IMR-90 (cell line): ENCODE results near the gene MGAT5. TPM values are rescaled to one million over a fixed set of nuclear protein-coding genes. Genes with fewer than 3 reads are reported as not detected.

Experiments
- ATAC-seq: fragments of 200-7000 bp; cut with Tn5 transposase; 2 replicates; pipeline ENCODE4 v1.9.1; 2020; ENCODE audit warnings: low read depth, mild to moderate bottlenecking, moderate library complexity
- BruUV-seq: library from RNA; stranded (reverse); fragments of 400-500 nt; replicated peaks from 2 replicates; lab custom pipeline; 2021; lab: Mats Ljungman, UMichigan
- CTCF ChIA-PET: fragments of 300-600 bp; formaldehyde crosslinking; extraction: SDS; loops from one replicate; lab custom pipeline; 2021; ENCODE audit warnings: antibody characterized with exemption; lab: Yijun Ruan, JAX
- POLR2A ChIA-PET: fragments of 300-600 bp; sonication (Branson Sonifier 250); formaldehyde crosslinking; loops from one replicate; lab custom pipeline; 2022; ENCODE audit warnings: antibody characterized with exemption; ENCODE audit not compliant: unreplicated experiment; lab: Charles Lee
- DNase-seq: peaks from one replicate; pipeline ENCODE4 v3.0.0; 2013
- H2AFZ ChIP-seq: replicated peaks from 2 replicates; pipeline ENCODE3; 2013; ENCODE audit warnings: low read length, mild to moderate bottlenecking; ENCODE audit not compliant: poor library complexity
- H2AK5ac ChIP-seq: 2 replicates; pipeline ENCODE4 v1.6.1; 2013; ENCODE audit warnings: low read depth, low read length, inconsistent platforms
- H2AK9ac ChIP-seq: replicated peaks from 2 replicates; pipeline ENCODE3; 2013; ENCODE audit warnings: mild to moderate bottlenecking, low read depth, low read length, moderate library complexity; ENCODE audit not compliant: poor library complexity
- H2BK120ac ChIP-seq: 2 replicates; pipeline ENCODE4 v1.6.1; 2013; ENCODE audit warnings: low read depth, low read length, inconsistent platforms
- H2BK15ac ChIP-seq: 3 replicates; pipeline ENCODE4 v1.6.1; 2013; ENCODE audit warnings: low read depth, low read length, inconsistent platforms
- H2BK20ac ChIP-seq: 2 replicates; pipeline ENCODE4 v1.6.1; 2013; ENCODE audit warnings: low read depth, mild to moderate bottlenecking, inconsistent platforms, low read length, moderate library complexity
- H2BK5ac ChIP-seq: 2 replicates; pipeline ENCODE4 v1.6.1; 2013; ENCODE audit warnings: mild to moderate bottlenecking, low read depth, low read length, inconsistent platforms; ENCODE audit not compliant: poor library complexity, severe bottlenecking
- H3K14ac ChIP-seq: replicated peaks from 2 replicates; pipeline ENCODE4 v1.6.1; 2013; ENCODE audit warnings: low read depth, low read length, inconsistent platforms
- H3K18ac ChIP-seq: 2 replicates; pipeline ENCODE4 v1.6.1; 2013; ENCODE audit warnings: low read depth, low read length, control low read depth
- H3K23ac ChIP-seq: 2 replicates; pipeline ENCODE4 v1.6.1; 2013; ENCODE audit warnings: low read depth, low read length, inconsistent platforms
- H3K27ac ChIP-seq: 2 replicates; pipeline ENCODE4 v1.5.1; 2013; ENCODE audit warnings: mild to moderate bottlenecking, control low read depth, low read length; ENCODE audit not compliant: insufficient read depth
- H3K27me3 ChIP-seq: 2 replicates; pipeline ENCODE4 v1.6.1; 2013; ENCODE audit warnings: low read length; ENCODE audit not compliant: control insufficient read depth, insufficient read depth
- H3K36me3 ChIP-seq: 2 replicates; pipeline ENCODE4 v1.6.1; 2013; ENCODE audit warnings: low read length, mixed read lengths; ENCODE audit not compliant: control insufficient read depth, insufficient read depth
- H3K4ac ChIP-seq: 2 replicates; pipeline ENCODE4 v1.6.1; 2013; ENCODE audit warnings: low read depth, low read length, inconsistent platforms
- H3K4me1 ChIP-seq: 2 replicates; pipeline ENCODE4 v1.6.1; 2013; ENCODE audit warnings: low read length, mixed read lengths; ENCODE audit not compliant: control insufficient read depth, insufficient read depth
- H3K4me2 ChIP-seq: 2 replicates; pipeline ENCODE4 v1.6.1; 2013; ENCODE audit warnings: low read depth, mild to moderate bottlenecking, control low read depth, low read length, moderate library complexity
- H3K4me3 ChIP-seq: 2 replicates; pipeline ENCODE4 v1.5.1; 2013; ENCODE audit warnings: low read depth, mild to moderate bottlenecking, control low read depth, low read length, moderate library complexity; ENCODE audit not compliant: insufficient read depth
- H3K56ac ChIP-seq: 2 replicates; pipeline ENCODE4 v1.6.1; 2013; ENCODE audit warnings: low read length, inconsistent platforms; ENCODE audit not compliant: insufficient read depth; ENCODE audit errors: extremely low read depth
- H3K79me1 ChIP-seq, 2 experiments: 2 replicates each; pipeline ENCODE4 v1.6.1; 2013; ENCODE audit warnings: low read length in 2 of 2, inconsistent platforms in 1 of 2, low read depth in 1 of 2
- H3K9ac ChIP-seq: 2 replicates; pipeline ENCODE4 v1.6.1; 2013; ENCODE audit warnings: low read depth, low read length, control low read depth
- H3K9me1 ChIP-seq: 2 replicates; pipeline ENCODE4 v1.6.1; 2013; ENCODE audit warnings: low read length, inconsistent platforms; ENCODE audit not compliant: insufficient read depth
- H3K9me3 ChIP-seq: 2 replicates; pipeline ENCODE4 v1.6.1; 2013; ENCODE audit warnings: low read length; ENCODE audit not compliant: control insufficient read depth, insufficient read depth
- H4K20me1 ChIP-seq: 2 replicates; pipeline ENCODE4 v1.6.1; 2013; ENCODE audit warnings: low read length, inconsistent platforms; ENCODE audit not compliant: insufficient read depth
- H4K5ac ChIP-seq: 2 replicates; pipeline ENCODE4 v1.6.1; 2013; ENCODE audit warnings: mild to moderate bottlenecking, low read depth, low read length, control low read depth
- H4K8ac ChIP-seq, 2 experiments: 2 replicates each; pipeline ENCODE4 v1.6.1; 2013; ENCODE audit warnings: low read depth in 2 of 2, low read length in 2 of 2, control low read depth in 1 of 2, inconsistent platforms in 1 of 2
- H4K91ac ChIP-seq: 2 replicates; pipeline ENCODE4 v1.6.1; 2013; ENCODE audit warnings: low read depth, low read length, inconsistent platforms; ENCODE audit not compliant: insufficient read depth
- BHLHE40 ChIP-seq: fragments of 150-350 bp; IDR thresholded peaks from 2 replicates; pipeline ENCODE4 v1.6.1; 2016; ENCODE audit warnings: mild to moderate bottlenecking, low read depth, low read length
- CEBPB ChIP-seq: IDR thresholded peaks from 2 replicates; pipeline ENCODE4 v1.6.1; 2012; ENCODE audit warnings: low read depth, low read length, improper control_type of control experiment
- CHD1 ChIP-seq: IDR thresholded peaks from 2 replicates; pipeline ENCODE4 v1.6.1; 2012; ENCODE audit warnings: low read depth, low read length, improper control_type of control experiment
- FOS ChIP-seq: fragments of 150-350 bp; IDR thresholded peaks from 2 replicates; pipeline ENCODE4 v1.6.1; 2016; ENCODE audit warnings: low read depth, low read length
- MAFK ChIP-seq: IDR thresholded peaks from 2 replicates; pipeline ENCODE4 v1.6.1; 2012; ENCODE audit warnings: low read depth, low read length, improper control_type of control experiment
- MAZ ChIP-seq: IDR thresholded peaks from 2 replicates; pipeline ENCODE4 v1.6.1; 2012; ENCODE audit warnings: low read depth, mild to moderate bottlenecking, low read length, improper control_type of control experiment, moderate library complexity, borderline replicate concordance
- MXI1 ChIP-seq: IDR thresholded peaks from 2 replicates; pipeline ENCODE4 v1.6.1; 2012; ENCODE audit warnings: low read depth, mild to moderate bottlenecking, low read length, moderate library complexity, borderline replicate concordance
- NFE2L2 ChIP-seq: fragments of 150-350 bp; IDR thresholded peaks from 2 replicates; pipeline ENCODE4 v1.6.1; 2016; ENCODE audit warnings: low read depth, mild to moderate bottlenecking, low read length
- POLR2A ChIP-seq: IDR thresholded peaks from 2 replicates; pipeline ENCODE4 v1.6.1; 2012; ENCODE audit warnings: mild to moderate bottlenecking, low read depth, low read length
- RAD21 ChIP-seq: IDR thresholded peaks from 2 replicates; pipeline ENCODE4 v1.6.1; 2012; ENCODE audit warnings: low read length, improper control_type of control experiment
- RCOR1 ChIP-seq: IDR thresholded peaks from 2 replicates; pipeline ENCODE4 v1.6.1; 2012; ENCODE audit warnings: mild to moderate bottlenecking, low read length, improper control_type of control experiment; ENCODE audit not compliant: insufficient replicate concordance
- RFX5 ChIP-seq: IDR thresholded peaks from 2 replicates; pipeline ENCODE4 v1.8.0; 2012; ENCODE audit warnings: low read depth, mild to moderate bottlenecking, low read length, moderate library complexity
- SMC3 ChIP-seq: fragments of 150-350 bp; IDR thresholded peaks from 2 replicates; pipeline ENCODE4 v1.6.1; 2016; ENCODE audit warnings: low read depth, mild to moderate bottlenecking, antibody characterized with exemption, low read length, moderate library complexity
- WGBS, 2 experiments: methylation state at CpG; one replicate each; pipeline versions ENCODE4 v1.1.5 to v1.1.7; 2013; ENCODE audit warnings: missing lambda C conversion rate in 2 of 2; ENCODE audit not compliant: insufficient read length in 1 of 2; ENCODE audit errors: extremely low coverage in 2 of 2; 5-methylcytosine and 5-hydroxymethylcytosine counted together
- dilution Hi-C: fragments of 300-500 bp; cut with HindIII; formaldehyde crosslinking; loops from one replicate; pipeline ENCODE4 v1.14.3; 2018; ENCODE audit warnings: low sequenced_read_pairs; ENCODE audit not compliant: unreplicated experiment
- in situ Hi-C: fragments of 300-500 bp; cut with MboI; formaldehyde crosslinking; loops from 3 replicates; pipeline ENCODE4 v1.14.3; 2019; ENCODE audit warnings: low sequenced_read_pairs, inconsistent platforms, mixed read lengths
- intact Hi-C: fragments of 100-400 bp; cut with micrococcal nuclease; formaldehyde crosslinking; loops from 2 replicates; pipeline ENCODE4 v1.10.0; 2022
- polyA plus RNA-seq, 3 experiments: library from polyadenylated mRNA; depleted of rRNA; stranded (reverse); fragments of >200 nt; gene quantifications; 2 replicates each; pipeline ENCODE4 v1.2.3, GENCODE V29; 2012; ENCODE audit warnings: low replicate concordance in 1 of 3
- total RNA-seq: library from RNA; depleted of rRNA; stranded (reverse); fragments of >200 nt; gene quantifications from 2 replicates; pipeline ENCODE4 v1.2.3, GENCODE V29; 2012
- TF ChIP-seq, protein P1 (sequence below): fragments of 150-350 bp; IDR thresholded peaks from 2 replicates; pipeline ENCODE4 v1.6.1; 2016; ENCODE audit warnings: low read depth, mild to moderate bottlenecking, low read length, moderate library complexity, borderline replicate concordance
- TF ChIP-seq, protein P2 (sequence below): conservative IDR thresholded peaks from 2 replicates; pipeline ENCODE4 v1.5.1; 2012; ENCODE audit warnings: mild to moderate bottlenecking, low read depth, low read length, improper control_type of control experiment

Gene MGAT5
- total and polyA plus RNA-seq, 2 of the 4 experiments (the other 2 are of a cell fraction), result 22.9 to 59.9 TPM

DNA sequence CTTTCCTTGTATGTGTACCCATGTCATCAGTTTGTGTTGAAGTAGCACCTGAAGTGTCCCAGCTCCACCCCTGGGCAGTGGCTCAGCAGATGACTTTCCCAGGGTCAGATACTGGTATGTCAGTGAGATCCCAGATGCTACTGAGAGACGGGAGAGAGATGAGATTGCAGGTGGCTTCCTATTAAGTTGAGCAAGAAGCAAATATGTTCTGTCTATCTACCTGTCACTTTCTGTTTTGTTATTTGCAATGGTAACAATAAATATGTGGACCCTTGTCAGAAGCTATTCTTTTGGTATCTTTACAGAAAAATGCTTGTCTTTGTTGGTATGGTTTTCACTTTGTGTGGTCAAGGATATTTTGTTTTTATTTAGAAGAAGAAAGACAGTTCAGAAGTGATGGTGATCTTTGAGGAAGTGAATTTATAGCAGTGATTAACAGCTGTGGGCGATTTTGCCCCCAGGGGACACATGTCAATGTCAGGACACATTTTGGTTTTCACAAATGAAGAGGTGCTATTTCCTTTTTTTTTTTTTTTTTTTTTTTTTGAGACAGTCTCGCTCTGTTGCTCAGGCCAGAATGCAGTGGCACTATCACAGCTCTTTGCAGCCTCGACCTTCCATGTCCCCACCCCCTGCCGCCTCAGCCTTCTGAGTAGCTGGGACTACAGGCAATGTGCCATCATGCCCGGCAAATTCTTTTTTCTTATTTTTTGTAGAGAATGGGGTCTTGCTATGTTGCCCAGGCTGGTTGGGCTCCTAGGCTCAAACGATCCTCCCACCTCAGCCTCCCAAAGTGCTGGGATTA is 21.4 kb downstream of the MGAT5 start:
- Histone ChIP-seq H3K23ac (no peak overlapping the region), H2BK20ac (no peak overlapping the region), H3K9me3 (no peaks in the 10 kb centered on the region), H2BK5ac (no peak overlapping the region), H3K9me1 (peaks cover 15% of the 10 kb centered on the region), H3K18ac (no peak overlapping the region), H3K27ac (no peak overlapping the region), H4K20me1 (peaks cover 14% of the 10 kb centered on the region; the same call in 1 of the 2 replicates), H4K8ac (no peak overlapping the region), H3K27me3 (no peaks in the 10 kb centered on the region), H2AK9ac (no peak overlapping the region), H3K14ac (no peak overlapping the region), H4K5ac (no peak overlapping the region), H3K4me1 (no peaks in the 10 kb centered on the region; the same call in 1 of the 2 replicates), H3K4me2 (no peak overlapping the region), H4K91ac (no peak overlapping the region), H3K4ac (no peak overlapping the region), H3K36me3 (peaks cover 17% of the 10 kb centered on the region), H2AK5ac (no peak overlapping the region), H2BK120ac (no peak overlapping the region), H3K56ac (no peak overlapping the region), H3K9ac (no peak overlapping the region), H2BK15ac (no peak overlapping the region; the same call in 2 of the 3 replicates), H3K79me1 (peaks cover 26 to 56% of the 10 kb centered on the region in 2 experiments), H2AFZ (no peak overlapping the region), H3K4me3 (no peak overlapping the region)
- no TSS peak for BruUV-seq
- no CpG with 5 or more reads among the region's 7 CpGs for WGBS, 2 experiments
- dilution Hi-C loops, result no loop called here
- no peak for ATAC-seq
- intact Hi-C loops, result no loop called here
- ChIA-PET POLR2A (no interaction called here), CTCF (no interaction called here)
- DNase-seq, result no peak
- TF ChIP-seq SMC3 (no peak), NFE2L2 (no peak), RFX5 (no peak), FOS (no peak), RAD21 (no peak), MXI1 (no peak), CHD1 (no peak), RCOR1 (no peak), CEBPB (no peak), BHLHE40 (no peak), POLR2A (no peak), MAFK (no peak), MAZ (no peak)
- TF ChIP-seq, protein P1, sequence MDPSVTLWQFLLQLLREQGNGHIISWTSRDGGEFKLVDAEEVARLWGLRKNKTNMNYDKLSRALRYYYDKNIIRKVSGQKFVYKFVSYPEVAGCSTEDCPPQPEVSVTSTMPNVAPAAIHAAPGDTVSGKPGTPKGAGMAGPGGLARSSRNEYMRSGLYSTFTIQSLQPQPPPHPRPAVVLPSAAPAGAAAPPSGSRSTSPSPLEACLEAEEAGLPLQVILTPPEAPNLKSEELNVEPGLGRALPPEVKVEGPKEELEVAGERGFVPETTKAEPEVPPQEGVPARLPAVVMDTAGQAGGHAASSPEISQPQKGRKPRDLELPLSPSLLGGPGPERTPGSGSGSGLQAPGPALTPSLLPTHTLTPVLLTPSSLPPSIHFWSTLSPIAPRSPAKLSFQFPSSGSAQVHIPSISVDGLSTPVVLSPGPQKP, result no peak
- TF ChIP-seq, protein P2, sequence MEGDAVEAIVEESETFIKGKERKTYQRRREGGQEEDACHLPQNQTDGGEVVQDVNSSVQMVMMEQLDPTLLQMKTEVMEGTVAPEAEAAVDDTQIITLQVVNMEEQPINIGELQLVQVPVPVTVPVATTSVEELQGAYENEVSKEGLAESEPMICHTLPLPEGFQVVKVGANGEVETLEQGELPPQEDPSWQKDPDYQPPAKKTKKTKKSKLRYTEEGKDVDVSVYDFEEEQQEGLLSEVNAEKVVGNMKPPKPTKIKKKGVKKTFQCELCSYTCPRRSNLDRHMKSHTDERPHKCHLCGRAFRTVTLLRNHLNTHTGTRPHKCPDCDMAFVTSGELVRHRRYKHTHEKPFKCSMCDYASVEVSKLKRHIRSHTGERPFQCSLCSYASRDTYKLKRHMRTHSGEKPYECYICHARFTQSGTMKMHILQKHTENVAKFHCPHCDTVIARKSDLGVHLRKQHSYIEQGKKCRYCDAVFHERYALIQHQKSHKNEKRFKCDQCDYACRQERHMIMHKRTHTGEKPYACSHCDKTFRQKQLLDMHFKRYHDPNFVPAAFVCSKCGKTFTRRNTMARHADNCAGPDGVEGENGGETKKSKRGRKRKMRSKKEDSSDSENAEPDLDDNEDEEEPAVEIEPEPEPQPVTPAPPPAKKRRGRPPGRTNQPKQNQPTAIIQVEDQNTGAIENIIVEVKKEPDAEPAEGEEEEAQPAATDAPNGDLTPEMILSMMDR, result no peak
- in situ Hi-C loops, result no loop called here
